ENCODE results near the gene SPHK1.

The SPHK1 gene

DNA sequence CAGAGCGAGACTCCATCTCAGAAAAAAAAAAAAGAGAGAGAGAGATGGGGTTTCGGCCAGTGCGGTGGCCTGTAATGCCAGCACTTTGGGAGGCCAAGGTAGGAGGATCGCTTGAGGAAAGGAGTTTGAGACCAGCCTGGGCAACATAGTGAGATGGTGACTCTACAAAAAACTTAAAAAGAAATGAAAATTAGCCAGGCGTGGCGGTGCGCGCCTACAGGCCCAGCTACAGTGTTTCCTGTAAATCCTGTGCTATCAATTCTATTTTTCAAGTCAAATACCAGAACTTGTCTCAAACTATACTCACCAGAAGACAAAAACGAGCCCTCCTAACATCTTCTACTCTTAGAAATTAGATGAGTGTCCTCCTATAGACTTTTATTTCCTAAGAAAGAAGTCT is 49.3 kb downstream of the SPHK1 start:
- Histone ChIP-seq H3K9ac (ENCODE audit: low read length) (no peak overlapping the region), H3K9me3 (ENCODE audit: low read length) (no peaks in the 10 kb centered on the region), H3K4me3 (ENCODE audit: low read depth in 1 of 2, low read length in 2 of 2) (no peak overlapping the region), H3K27me3 (ENCODE audit: control insufficient read depth in 1 of 2, insufficient read depth in 2 of 2, low read length in 2 of 2) (no peaks in the 10 kb centered on the region), H3K36me3 (ENCODE audit: insufficient read depth, low read length) (peaks cover 5% of the 10 kb centered on the region), H3K27ac (ENCODE audit: low read depth, low read length) (no peak overlapping the region), H3K4me1 (ENCODE audit: insufficient read depth, low read length) (no peaks in the 10 kb centered on the region)

DNA sequence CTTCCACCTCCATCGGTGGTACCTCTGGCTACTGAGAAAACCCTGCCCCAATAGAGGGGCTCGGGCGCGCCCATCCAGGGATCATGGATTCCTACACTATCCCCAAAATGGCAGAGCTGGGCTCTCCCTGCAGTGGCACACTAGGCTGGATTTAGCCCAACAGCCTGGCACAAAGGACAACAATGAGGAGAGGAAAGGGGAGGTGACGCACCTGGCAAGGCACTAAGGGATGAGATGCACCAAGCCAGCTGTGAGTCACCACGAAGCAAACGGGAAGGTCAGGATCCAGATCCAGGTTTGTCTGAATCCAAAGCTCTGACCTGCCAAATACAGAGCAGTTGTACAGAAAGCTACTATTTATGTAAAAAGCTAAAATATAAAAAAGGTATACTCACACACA is 50.5 kb downstream of the SPHK1 start:
- Histone ChIP-seq H3K9ac (ENCODE audit: low read length) (no peak overlapping the region), H3K9me3 (ENCODE audit: low read length) (no peaks in the 10 kb centered on the region), H3K27me3 (ENCODE audit: control insufficient read depth in 1 of 2, insufficient read depth in 2 of 2, low read length in 2 of 2) (no peaks in the 10 kb centered on the region), H3K4me1 (ENCODE audit: insufficient read depth, low read length) (no peaks in the 10 kb centered on the region), H3K4me3 (ENCODE audit: low read depth in 1 of 2, low read length in 2 of 2) (no peak overlapping the region), H3K36me3 (ENCODE audit: insufficient read depth, low read length) (peaks cover 5% of the 10 kb centered on the region), H3K27ac (ENCODE audit: low read depth, low read length) (no peak overlapping the region)

DNA sequence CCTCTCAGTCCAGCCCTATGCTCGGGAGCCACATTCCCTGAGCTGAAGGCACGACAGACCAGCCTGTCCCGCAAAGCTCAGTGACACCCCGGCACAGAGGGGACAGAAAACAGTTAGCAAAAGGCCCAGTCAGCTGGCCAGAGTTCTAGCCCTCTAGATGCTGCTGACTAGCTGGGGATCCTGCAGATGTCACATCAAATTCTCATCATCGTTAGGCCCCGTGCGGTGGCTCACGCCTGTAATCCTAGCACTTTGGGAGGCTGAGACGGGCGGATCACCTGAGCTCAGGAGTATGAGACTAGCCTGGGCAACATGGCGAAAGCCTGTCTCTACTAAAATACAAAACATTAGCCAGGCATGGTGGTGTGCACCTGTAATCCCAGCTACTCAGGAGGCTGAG is 51.3 kb downstream of the SPHK1 start:
- H3K9me3 ChIP-seq (ENCODE audit: low read length), result no peaks in the 10 kb centered on the region
- H3K36me3 ChIP-seq (ENCODE audit: insufficient read depth, low read length), result peaks cover 5% of the 10 kb centered on the region
- no peak overlapping the region for H3K9ac ChIP-seq (ENCODE audit: low read length)
- no peaks in the 10 kb centered on the region for H3K27me3 ChIP-seq (ENCODE audit: control insufficient read depth in 1 of 2, insufficient read depth in 2 of 2, low read length in 2 of 2)
- no peaks in the 10 kb centered on the region for H3K4me1 ChIP-seq (ENCODE audit: insufficient read depth, low read length)
- H3K4me3 ChIP-seq (ENCODE audit: low read depth in 1 of 2, low read length in 2 of 2), result no peak overlapping the region
- H3K27ac ChIP-seq (ENCODE audit: low read depth, low read length), result no peak overlapping the region
